A549 (cell line): ENCODE data around the gene REEP3. TPM values are rescaled to one million over a fixed set of nuclear protein-coding genes. Genes with fewer than 3 reads are reported as not detected.

Source experiments
- polyA plus RNA-seq, 4 experiments: library from polyadenylated mRNA; depleted of rRNA in 3 of 4; stranded (reverse); fragments of >200 nt; fragmentation: RNase III in 1 of 4; extraction: RNeasy Plus Mini Kit Qiagen cat#74134 plus additional on column Dnase treatment in 1 of 4; gene quantifications; 2 replicates in 3 of 4; 3 replicates in 1 of 4; pipeline ENCODE4 v1.2.3, GENCODE V29; 2011 to 2017
- small RNA-seq, 6 experiments: library from RNA; depleted of rRNA; stranded (forward); fragments of <200 nt; gene quantifications; one replicate each; pipeline ENCODE3, GENCODE V24; 2012

REEP3 gene
- polyA plus RNA-seq, 2 of the 4 experiments (the other 2 are of a cell fraction): 19.6 to 35.8 TPM

Small RNA genes lying within 50 kb of the gene (small RNA-seq; reads per million reads assigned to genes)
- 0 reads per million in 6 experiments for gene AC022022.1

Other genes with a start within 250 kb of the REEP3 start
- gene JMJD1C, start 55.4 kb upstream of the REEP3 start, polyA plus RNA-seq (2011; rRNA removed): 47.2 and 51.0 TPM in 2 replicates
- gene JMJD1C, start 55.4 kb upstream of the REEP3 start, polyA plus RNA-seq (2017; fragmentation: RNase III; extraction: RNeasy Plus Mini Kit Qiagen cat#74134 plus additional on column Dnase treatment): 15.9 to 18.6 TPM (median 16.5 TPM) in 3 replicates